ENCODE results near the gene EIF4ENIF1. TPM values are rescaled to one million over a fixed set of nuclear protein-coding genes. Genes with fewer than 3 reads are reported as not detected.
A peak's percentile ranks its signal among the peaks of the same experiment; 100 is the strongest.

The EIF4ENIF1 gene
- total RNA-seq, 2 donors from 2014 or later, result 9.0 to 14.6 TPM

DNA sequence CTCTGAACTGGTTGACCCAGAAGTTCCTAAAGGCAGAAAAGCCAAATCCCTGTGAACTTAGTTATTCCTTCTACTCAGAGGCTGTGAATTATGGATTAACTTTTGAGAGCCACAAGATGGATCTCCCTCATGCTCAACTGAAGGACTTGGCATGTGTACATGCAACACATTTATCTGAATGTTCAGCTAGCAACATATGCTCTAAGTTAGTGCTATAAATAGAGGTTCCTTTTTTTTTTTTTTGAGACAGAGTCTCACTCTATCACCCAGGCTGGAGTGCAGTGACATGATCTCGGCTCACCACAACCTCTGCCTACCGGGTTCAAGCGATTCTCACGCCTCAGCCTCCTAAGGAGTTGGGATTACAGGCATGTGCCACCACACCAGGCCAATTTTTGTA, 40.1 kb downstream of the EIF4ENIF1 start:
- Histone ChIP-seq H3K27me3 (no peaks in the 10 kb centered on the region), H3K4me1 (peaks cover 0 to 23% of the 10 kb centered on the region in 2 donors), H3K9me3 (no peaks in the 10 kb centered on the region), H3K36me3 (peaks cover 42% of the 10 kb centered on the region), H3K27ac (peak overlapping the region; percentile 46 to 83), H3K4me3 (no peak overlapping the region)
- DNase-seq (ENCODE audit: low spot score), result no peak
- TF ChIP-seq, protein P1, sequence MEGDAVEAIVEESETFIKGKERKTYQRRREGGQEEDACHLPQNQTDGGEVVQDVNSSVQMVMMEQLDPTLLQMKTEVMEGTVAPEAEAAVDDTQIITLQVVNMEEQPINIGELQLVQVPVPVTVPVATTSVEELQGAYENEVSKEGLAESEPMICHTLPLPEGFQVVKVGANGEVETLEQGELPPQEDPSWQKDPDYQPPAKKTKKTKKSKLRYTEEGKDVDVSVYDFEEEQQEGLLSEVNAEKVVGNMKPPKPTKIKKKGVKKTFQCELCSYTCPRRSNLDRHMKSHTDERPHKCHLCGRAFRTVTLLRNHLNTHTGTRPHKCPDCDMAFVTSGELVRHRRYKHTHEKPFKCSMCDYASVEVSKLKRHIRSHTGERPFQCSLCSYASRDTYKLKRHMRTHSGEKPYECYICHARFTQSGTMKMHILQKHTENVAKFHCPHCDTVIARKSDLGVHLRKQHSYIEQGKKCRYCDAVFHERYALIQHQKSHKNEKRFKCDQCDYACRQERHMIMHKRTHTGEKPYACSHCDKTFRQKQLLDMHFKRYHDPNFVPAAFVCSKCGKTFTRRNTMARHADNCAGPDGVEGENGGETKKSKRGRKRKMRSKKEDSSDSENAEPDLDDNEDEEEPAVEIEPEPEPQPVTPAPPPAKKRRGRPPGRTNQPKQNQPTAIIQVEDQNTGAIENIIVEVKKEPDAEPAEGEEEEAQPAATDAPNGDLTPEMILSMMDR (IDR thresholded peaks at IDR 0.05), result no peak

DNA sequence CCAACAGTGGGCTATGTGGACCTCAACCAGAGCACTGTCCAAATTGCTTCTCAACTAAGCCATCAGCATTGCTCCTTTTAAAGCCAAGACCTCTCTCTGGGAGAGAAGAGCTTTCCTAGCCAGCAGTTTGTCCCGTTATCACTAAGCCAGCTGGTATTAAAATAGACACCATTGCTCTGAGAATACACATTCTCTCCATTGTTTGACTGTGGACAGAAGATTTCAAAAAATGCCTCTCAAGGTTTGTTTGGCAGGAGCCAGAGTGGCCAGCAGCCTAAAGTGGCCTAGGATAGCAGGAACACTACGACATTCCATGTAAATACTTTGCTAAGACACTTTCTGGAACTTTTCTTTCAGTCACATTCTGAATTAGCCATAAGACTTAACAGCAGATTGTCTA, 41.3 kb downstream of the EIF4ENIF1 start:
- Histone ChIP-seq H3K27ac (peak overlapping the region; percentile 46 to 83), H3K9me3 (no peaks in the 10 kb centered on the region), H3K4me1 (peaks cover 0 to 28% of the 10 kb centered on the region in 2 donors), H3K4me3 (no peak overlapping the region), H3K36me3 (peaks cover 38% of the 10 kb centered on the region), H3K27me3 (no peaks in the 10 kb centered on the region)
- TF ChIP-seq, protein P1 (IDR thresholded peaks at IDR 0.05), result no peak
- DNase-seq (ENCODE audit: low spot score), result no peak

DNA sequence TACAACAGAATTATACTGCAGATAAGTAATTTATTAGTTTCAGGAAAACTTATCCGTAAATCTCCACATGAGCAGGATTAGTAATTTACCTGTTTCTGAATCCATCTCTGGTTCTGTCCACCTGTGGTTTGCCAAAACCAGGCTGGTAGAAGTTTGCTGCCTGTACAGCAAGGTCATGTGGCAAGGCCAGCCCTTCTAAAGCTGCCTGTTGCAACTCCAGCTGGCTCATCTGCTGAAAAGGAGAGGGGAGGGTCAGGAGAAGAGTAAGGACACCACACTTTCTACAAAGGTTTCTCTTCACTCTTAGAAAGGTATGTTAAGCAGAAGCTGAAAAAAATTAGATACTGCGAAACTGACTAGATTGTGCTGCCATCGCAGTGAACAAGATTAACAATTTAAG, 42.3 kb downstream of the EIF4ENIF1 start:
- no peak for DNase-seq (ENCODE audit: low spot score)
- Histone ChIP-seq H3K36me3 (peaks cover 36% of the 10 kb centered on the region), H3K27ac (peak overlapping the region; percentile 46 to 83)

DNA sequence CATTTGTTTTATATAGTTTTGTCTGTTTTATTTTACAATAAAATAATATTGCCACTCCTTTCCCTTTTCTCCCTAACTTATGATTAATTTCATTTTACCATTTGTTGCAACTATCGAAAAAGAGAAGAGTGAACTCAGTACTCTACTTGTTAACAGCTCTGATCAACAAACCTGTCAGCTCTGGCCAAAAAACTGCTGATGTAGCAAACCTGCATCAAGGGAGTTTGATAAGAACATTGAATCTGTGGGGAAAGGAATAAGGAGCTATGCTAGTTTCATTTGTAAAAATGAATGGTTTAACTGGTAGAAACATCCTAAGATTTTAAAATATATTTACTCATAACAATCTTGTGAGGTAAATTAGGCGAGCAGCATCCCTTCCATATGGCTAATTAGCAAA, 42.9 kb downstream of the EIF4ENIF1 start:
- Histone ChIP-seq H3K27ac (peak overlapping the region in 1 of 2 donors; percentile 83), H3K36me3 (peaks cover 42% of the 10 kb centered on the region), H3K4me3 (no peak overlapping the region), H3K4me1 (peaks cover 0 to 35% of the 10 kb centered on the region in 2 donors), H3K9me3 (no peaks in the 10 kb centered on the region), H3K27me3 (no peaks in the 10 kb centered on the region)
- TF ChIP-seq, protein P1 (IDR thresholded peaks at IDR 0.05), result no peak
- DNase-seq (ENCODE audit: low spot score), result no peak

More for the DNA sequence above, 42.3 kb downstream of the EIF4ENIF1 start:
- Histone ChIP-seq H3K4me3 (no peak overlapping the region), H3K9me3 (no peaks in the 10 kb centered on the region), H3K27me3 (no peaks in the 10 kb centered on the region), H3K4me1 (peaks cover 0 to 35% of the 10 kb centered on the region in 2 donors)
- TF ChIP-seq, protein P1 (IDR thresholded peaks at IDR 0.05), result no peak

DNA sequence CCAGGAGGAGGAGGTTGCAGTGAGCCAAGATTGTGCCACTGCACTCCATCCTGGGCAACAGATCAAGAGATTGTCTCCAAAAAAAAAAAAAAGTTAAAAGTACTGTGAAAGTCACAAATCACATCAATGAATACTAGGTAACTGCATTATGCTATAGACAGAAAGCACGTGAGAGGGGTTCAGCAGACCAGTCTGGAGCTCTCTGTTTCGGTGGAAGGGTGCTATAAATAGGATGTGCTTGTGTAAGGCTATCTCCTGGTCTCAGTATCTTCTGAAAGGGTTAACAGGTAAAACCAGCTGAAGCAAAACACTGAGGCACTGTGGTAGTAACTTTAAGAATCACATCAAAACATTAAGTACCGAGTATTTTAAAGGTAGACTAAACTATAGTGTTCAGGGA, 43.4 kb downstream of the EIF4ENIF1 start:
- peaks cover 46% of the 10 kb centered on the region for H3K36me3 ChIP-seq
- H3K27me3 ChIP-seq, result no peaks in the 10 kb centered on the region
- H3K4me3 ChIP-seq, result no peak overlapping the region
- DNase-seq (ENCODE audit: low spot score), result no peak
- H3K9me3 ChIP-seq, result no peaks in the 10 kb centered on the region
- H3K27ac ChIP-seq, result peak overlapping the region in 1 of 2 donors; percentile 83
- peaks cover 0 to 35% of the 10 kb centered on the region in 2 donors for H3K4me1 ChIP-seq
- TF ChIP-seq, protein P1 (IDR thresholded peaks at IDR 0.05), result no peak

DNA sequence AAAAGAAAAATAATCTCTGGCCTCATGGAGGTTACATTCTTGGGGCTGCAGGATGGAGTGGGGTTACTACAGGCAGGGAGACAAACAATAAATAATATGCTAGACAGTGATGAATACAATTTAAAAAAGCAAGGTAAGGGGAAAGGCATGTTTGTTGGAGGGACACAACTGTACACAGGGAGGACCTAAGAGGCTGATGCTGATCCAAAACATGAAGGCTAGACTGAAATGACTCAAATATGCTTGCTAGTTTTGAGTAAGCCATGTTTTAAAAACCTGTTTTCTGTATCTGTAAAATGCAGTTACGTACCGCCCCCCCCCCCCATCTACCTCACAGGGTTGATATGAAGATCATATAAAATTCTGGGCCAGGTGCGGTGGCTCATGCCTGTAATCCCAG, 44.0 kb downstream of the EIF4ENIF1 start:
- H3K9me3 ChIP-seq, result no peaks in the 10 kb centered on the region
- H3K4me1 ChIP-seq, result peaks cover 0 to 35% of the 10 kb centered on the region in 2 donors
- DNase-seq (ENCODE audit: low spot score), result no peak
- no peak overlapping the region for H3K4me3 ChIP-seq
- no peaks in the 10 kb centered on the region for H3K27me3 ChIP-seq
- TF ChIP-seq, protein P1 (IDR thresholded peaks at IDR 0.05), result no peak
- H3K27ac ChIP-seq, result peak overlapping the region in 1 of 2 donors; percentile 83
- peaks cover 51% of the 10 kb centered on the region for H3K36me3 ChIP-seq
